DMS153 treated with DMSO at 0.1 percent for 48 hours (cell line): ENCODE data around the gene GTF2H2C.
"Not testable (repeated sequence)": the region's sequence is repeated elsewhere in the genome, so short reads cannot be mapped to it uniquely, and the experiment has no call there.

Experiments
- DNase-seq: peaks from one replicate; lab custom pipeline; 2025; ENCODE audit not compliant: unreplicated experiment; lab: John Stamatoyannopoulos, UW

GTF2H2C gene

GRCh38 chr5:69560587-69561431, 818 bp downstream of the GTF2H2C start:
- not testable (repeated sequence) for DNase-seq

- not testable (repeated sequence) for DNase-seq
These were observed 6.2 kb downstream of the GTF2H2C start for GRCh38 chr5:69566172-69566571.

GRCh38 chr5:69568072-69568471, 8.1 kb downstream of the GTF2H2C start:
- not testable (repeated sequence) for DNase-seq

- DNase-seq, result not testable (repeated sequence)
These were observed 23.4 kb downstream of the GTF2H2C start for GRCh38 chr5:69583356-69583755.

- DNase-seq, result not testable (repeated sequence)
These were observed 36.3 kb downstream of the GTF2H2C start for GRCh38 chr5:69596114-69596840.

GRCh38 chr5:69601947-69602346, 42.0 kb downstream of the GTF2H2C start:
- DNase-seq, result not testable (repeated sequence)

GRCh38 chr5:69606839-69607238, 46.8 kb downstream of the GTF2H2C start:
- not testable (repeated sequence) for DNase-seq

- not testable (repeated sequence) for DNase-seq
These were observed 47.8 kb downstream of the GTF2H2C start for GRCh38 chr5:69607750-69608149.

- DNase-seq, result not testable (repeated sequence)
These were observed 49.0 kb downstream of the GTF2H2C start for GRCh38 chr5:69608861-69609496.

GRCh38 chr5:69614843-69615242, 54.9 kb downstream of the GTF2H2C start:
- DNase-seq, result not testable (repeated sequence)

GRCh38 chr5:69631879-69632278, 71.9 kb downstream of the GTF2H2C start:
- not testable (repeated sequence) for DNase-seq
